Measurements from ENCODE around the gene MARCHF5. TPM values are rescaled to one million over a fixed set of nuclear protein-coding genes. Genes with fewer than 3 reads are reported as not detected.

Gene MARCHF5
- total RNA-seq, 4 donors from 2014 or later, result 13.0 to 24.4 (median 15.4) TPM

- no peak for DNase-seq
- Histone ChIP-seq H3K36me3 (peaks cover 0 to 6% of the 10 kb centered on the region in 2 donors), H3K4me3 (no peak overlapping the region), H3K9me3 (no peaks in the 10 kb centered on the region), H3K27ac (no peak overlapping the region), H3K4me1 (peaks cover 11 to 37% of the 10 kb centered on the region in 2 donors), H3K27me3 (no peaks in the 10 kb centered on the region)
- ATAC-seq, result no peak
- TF ChIP-seq CTCF (IDR thresholded peaks at IDR 0.05 in 4 of 5, conservative IDR thresholded peaks at IDR 0.05 in 1 of 5) (no peak), POLR2A (IDR thresholded peaks at IDR 0.05) (no peak)
- intact Hi-C loops (cut with DNase I; ENCODE audit: low total_unique reads), result no loop called here
- in situ Hi-C loops (cut with MboI; ENCODE audit: low sequenced_read_pairs in 4 of 4), result loop anchor here in 1 of 4 donors (10.0 kb wide), 1 partner anchor 221 kb away; no protein-coding TSS in a partner anchor
These were observed 14.4 kb downstream of the MARCHF5 start for GRCh38 chr10:92305133-92306072.

GRCh38 chr10:92309272-92309671, 18.3 kb downstream of the MARCHF5 start:
- Histone ChIP-seq H3K36me3 (peaks cover 0 to 14% of the 10 kb centered on the region in 2 donors), H3K9me3 (no peaks in the 10 kb centered on the region), H3K27me3 (no peaks in the 10 kb centered on the region), H3K27ac (no peak overlapping the region), H3K4me3 (no peak overlapping the region), H3K4me1 (peaks cover 8 to 20% of the 10 kb centered on the region in 2 donors)
- intact Hi-C loops (cut with DNase I; ENCODE audit: low total_unique reads), result no loop called here
- DNase-seq, result no peak
- no peak for ATAC-seq
- TF ChIP-seq CTCF (IDR thresholded peaks at IDR 0.05 in 4 of 5, conservative IDR thresholded peaks at IDR 0.05 in 1 of 5) (no peak), POLR2A (IDR thresholded peaks at IDR 0.05) (no peak)
- in situ Hi-C loops (cut with MboI; ENCODE audit: low sequenced_read_pairs in 4 of 4), result loop anchor here in 1 of 4 donors (10.0 kb wide), 1 partner anchor 224 kb away; no protein-coding TSS in a partner anchor

GRCh38 chr10:92313750-92314149, 22.8 kb downstream of the MARCHF5 start:
- DNase-seq (no peak), ATAC-seq (no peak)
- in situ Hi-C loops (cut with MboI; ENCODE audit: low sequenced_read_pairs in 4 of 4), result no loop called here
- TF ChIP-seq CTCF (IDR thresholded peaks at IDR 0.05 in 4 of 5, conservative IDR thresholded peaks at IDR 0.05 in 1 of 5), result no peak
- TF ChIP-seq POLR2A (IDR thresholded peaks at IDR 0.05), result no peak
- Histone ChIP-seq H3K4me3 (no peak overlapping the region), H3K9me3 (no peaks in the 10 kb centered on the region), H3K27ac (no peak overlapping the region), H3K36me3 (peaks cover 0 to 14% of the 10 kb centered on the region in 2 donors), H3K4me1 (peaks cover 7 to 15% of the 10 kb centered on the region in 2 donors), H3K27me3 (no peaks in the 10 kb centered on the region)
- intact Hi-C loops (cut with DNase I; ENCODE audit: low total_unique reads), result no loop called here

- no peak overlapping the region for H3K4me3 ChIP-seq
- no peak for ATAC-seq
- intact Hi-C loops (cut with DNase I; ENCODE audit: low total_unique reads), result no loop called here
- no peak overlapping the region for H3K27ac ChIP-seq
- H3K27me3 ChIP-seq, result no peaks in the 10 kb centered on the region
- no peaks in the 10 kb centered on the region for H3K9me3 ChIP-seq
- DNase-seq, result no peak
- H3K4me1 ChIP-seq, result peaks cover 0 to 5% of the 10 kb centered on the region in 2 donors
- in situ Hi-C loops (cut with MboI; ENCODE audit: low sequenced_read_pairs in 4 of 4), result no loop called here
- peaks cover 0 to 7% of the 10 kb centered on the region in 2 donors for H3K36me3 ChIP-seq
- TF ChIP-seq POLR2A (IDR thresholded peaks at IDR 0.05), result no peak
- TF ChIP-seq CTCF (IDR thresholded peaks at IDR 0.05 in 4 of 5, conservative IDR thresholded peaks at IDR 0.05 in 1 of 5), result no peak
These were observed 25.6 kb downstream of the MARCHF5 start for GRCh38 chr10:92316610-92317009.

All from gastrocnemius medialis (tissue), 4 donors.